SKM-1 treated with dmso at 0.1 percent for 144 hours (cell line): Measurements from ENCODE around the gene PLEKHO1.
"Not testable (repeated sequence)": the region's sequence is repeated elsewhere in the genome, so short reads cannot be mapped to it uniquely, and the experiment has no call there.

Experiments used
- DNase-seq: peaks from one replicate; lab custom pipeline; 2025; ENCODE audit not compliant: unreplicated experiment; lab: John Stamatoyannopoulos, UW

PLEKHO1 gene, protein sequence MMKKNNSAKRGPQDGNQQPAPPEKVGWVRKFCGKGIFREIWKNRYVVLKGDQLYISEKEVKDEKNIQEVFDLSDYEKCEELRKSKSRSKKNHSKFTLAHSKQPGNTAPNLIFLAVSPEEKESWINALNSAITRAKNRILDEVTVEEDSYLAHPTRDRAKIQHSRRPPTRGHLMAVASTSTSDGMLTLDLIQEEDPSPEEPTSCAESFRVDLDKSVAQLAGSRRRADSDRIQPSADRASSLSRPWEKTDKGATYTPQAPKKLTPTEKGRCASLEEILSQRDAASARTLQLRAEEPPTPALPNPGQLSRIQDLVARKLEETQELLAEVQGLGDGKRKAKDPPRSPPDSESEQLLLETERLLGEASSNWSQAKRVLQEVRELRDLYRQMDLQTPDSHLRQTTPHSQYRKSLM

DNA sequence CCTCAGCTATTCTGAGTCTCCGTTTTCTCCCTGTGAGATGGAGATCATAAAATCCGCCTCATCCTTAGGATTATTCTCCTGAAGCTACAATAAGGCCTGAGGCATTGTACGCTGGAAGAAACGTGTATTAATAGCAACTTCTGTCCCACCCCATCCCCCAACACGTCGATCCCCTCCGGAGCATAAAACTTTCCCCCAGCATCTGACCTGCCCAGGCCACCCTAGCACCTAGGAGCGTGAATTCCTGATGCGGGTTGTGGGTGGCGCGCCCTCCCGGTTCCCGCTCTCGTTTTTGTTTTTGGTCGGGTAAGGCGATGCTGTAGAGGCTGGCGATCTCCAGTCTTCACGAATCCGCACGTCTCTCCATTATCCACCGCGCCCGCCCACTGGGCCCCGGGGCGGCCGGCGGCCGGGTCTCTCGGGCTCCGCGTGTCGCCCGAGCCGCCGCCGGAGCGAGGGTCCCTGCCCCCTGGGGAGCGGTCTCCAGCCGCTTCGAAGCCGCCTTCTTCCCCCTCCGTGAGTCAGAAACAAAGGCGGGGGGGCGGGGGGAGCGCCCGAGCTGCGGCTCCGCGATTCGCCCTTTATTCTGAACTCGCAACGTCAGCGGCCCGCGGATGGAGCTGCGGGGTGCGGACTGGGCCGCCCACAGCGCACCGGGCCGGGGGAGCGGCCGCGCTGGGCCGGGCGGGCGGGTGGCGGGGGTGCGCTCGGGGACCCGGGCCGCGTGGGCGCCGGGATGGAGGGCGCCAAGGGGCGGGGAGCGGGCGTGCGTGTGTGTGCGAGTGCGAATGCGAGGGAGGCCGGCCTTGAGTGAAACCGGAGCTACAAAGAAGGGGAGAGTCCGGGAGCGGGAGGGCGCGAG, at the start of gene PLEKHO1:
Gene PLEKHO1, plus strand, starts transcription at position 646 of the 862 bp plus-strand sequence. CDS start 342 bp downstream, outside the sequence.
- DNase-seq: no peak

DNA sequence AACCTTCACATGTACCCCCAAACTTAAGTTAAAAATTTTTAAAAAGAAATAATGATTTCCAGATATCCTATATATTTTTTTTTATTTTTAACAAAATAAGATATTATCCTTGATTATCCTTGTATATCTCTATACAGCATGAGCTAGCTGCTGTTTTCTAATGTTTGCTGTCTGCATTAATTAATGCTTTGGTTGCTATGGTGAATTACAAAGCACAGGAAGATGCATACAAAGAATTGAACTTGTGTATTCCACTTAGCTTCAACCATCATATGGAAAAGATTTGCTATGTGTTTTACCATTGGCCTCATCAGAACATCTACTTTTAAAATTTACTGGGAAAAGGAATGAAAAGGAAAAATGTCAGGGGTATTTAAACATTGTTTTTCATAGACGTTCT, 46.7 kb upstream of the PLEKHO1 start:
- no peak for DNase-seq

DNA sequence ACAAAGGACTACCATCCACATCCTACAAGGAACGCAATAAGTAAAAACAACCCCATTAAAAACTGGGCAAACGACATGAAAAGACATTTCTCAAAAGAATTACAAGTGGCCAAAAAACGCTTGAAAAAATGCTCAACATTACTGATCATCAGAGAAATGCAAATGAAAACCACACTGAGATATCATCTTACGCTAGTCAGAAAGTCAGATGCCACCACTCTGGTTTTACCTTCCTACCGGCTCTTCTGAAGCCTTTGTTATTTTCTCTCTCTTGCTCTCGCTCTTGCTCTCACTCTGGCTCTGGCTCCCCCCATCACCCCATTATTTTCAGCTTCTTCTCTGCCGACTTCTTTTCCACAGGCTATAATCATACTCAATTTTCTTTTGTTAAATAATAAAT, 43.4 kb upstream of the PLEKHO1 start:
- DNase-seq: no peak

DNA sequence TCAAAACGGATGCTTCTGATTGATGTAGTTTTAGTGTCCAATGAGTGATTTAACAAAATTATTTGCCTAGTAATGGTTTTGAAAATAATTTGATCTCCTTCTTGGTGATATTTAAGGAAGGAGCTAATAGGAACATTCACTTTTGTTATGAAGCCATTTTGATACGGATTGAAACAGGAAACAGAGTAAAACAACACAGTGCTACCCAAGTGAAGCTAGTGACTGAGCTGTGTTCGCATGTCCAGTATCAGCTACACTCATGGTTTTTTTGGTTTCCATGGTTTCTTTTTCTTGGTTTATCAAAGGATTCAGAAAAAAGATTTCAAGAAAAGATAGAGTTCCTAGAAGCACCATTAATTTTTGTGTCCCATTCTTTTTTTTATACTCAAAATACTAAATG, 40.1 kb upstream of the PLEKHO1 start:
- no peak for DNase-seq

DNA sequence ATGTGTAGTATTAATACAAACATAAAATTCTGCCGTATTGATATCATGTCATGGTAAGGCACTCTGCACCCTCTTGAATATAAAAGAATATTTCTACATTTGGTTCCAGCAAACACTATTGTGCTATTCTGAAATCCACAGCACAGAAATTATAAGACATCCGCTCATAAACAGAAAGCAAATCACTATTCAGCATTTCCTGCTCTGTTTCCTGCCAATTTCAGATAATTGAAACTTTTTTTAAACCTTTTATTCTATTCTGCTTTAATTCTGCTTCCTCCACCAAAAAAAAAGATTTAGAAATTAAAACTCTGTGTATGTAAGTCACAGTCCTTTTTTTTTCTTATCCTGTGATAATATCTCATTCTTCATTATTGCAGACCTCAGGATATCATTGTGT, 39.6 kb upstream of the PLEKHO1 start:
- no peak for DNase-seq

DNA sequence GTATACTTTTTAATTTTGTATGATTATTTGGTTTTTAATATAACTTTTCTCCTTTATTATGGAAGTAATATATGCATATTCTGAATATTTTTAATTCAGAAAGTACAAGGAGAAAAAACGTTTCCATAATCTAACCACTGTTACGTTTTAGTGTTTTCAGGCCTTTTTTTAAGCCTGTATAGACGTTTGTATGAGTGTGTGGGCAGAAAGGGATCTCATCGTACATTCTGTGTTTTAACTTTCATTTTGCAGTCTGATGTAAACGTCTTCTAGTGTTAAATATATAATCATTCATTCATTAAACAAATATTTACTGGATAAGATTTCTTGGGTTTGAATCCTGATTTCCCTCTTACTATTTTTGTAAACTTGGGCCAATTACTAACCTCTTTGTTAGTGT, 38.0 kb upstream of the PLEKHO1 start:
- DNase-seq: no peak

DNA sequence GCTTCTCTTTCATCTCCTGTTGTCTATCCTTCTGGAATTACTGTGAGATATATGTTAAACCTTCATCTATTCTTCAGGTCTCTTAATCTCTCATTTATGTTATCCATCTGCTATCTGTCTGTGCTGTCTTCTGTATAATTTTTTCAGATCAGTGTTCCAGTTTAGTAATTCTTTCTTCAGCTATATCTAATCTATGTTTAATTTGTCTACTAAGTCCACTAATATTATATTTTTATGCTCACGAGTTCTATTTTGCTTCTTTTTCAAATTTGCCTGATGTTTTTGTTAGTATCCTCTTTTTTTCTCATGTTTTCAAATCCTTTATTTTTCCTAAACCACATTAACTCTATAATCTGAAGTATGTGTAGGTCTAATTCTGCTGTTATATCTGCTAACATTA, 34.6 kb upstream of the PLEKHO1 start:
- no peak for DNase-seq

DNA sequence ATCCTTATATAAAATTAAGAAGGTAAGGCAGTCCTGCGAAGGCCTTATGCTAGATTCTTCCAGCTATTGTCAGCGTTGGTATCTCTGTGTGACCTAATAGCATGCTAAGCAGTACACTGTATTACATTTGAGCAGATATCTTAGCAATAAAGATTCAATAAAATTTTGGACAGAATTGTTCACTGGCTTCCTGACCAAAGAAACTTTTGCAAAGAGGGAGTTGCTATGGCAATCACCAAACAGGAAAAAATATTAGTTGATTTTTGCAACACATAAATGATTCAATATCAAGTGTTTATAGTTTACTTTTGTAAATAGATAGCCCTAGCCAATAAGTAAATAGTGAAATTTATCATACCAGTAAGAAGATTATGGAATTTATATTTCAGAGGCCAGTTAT, 31.0 kb upstream of the PLEKHO1 start:
- no peak for DNase-seq

DNA sequence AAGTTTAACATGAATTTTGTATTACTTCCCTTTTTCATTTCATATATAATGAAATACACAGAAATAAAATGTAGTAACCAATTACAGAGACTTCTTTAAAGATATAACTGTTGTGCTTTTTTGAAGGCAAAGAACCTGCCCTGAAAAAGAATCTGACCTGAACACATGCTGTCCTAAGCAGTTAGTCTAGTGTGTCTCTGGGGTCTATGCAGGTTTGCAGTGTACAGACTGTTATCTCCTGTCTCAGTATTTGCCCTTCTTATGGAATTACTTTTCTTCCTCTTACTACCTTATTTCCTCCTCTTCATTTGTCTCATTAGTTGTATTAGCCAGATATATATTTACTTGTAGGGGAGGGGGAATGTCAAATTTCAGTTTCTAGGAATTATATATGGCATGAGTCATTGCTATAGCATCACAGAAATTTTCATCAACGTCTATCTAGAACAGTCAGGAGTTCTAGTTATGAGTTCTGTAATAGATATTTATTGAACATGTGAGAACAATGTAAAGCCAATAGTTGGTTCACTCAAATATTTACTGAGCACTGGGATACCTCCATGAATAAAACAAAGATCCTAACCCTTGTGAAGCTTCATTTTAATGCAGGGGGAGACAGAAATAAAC, 28.4 kb upstream of the PLEKHO1 start:
- no peak for DNase-seq

DNA sequence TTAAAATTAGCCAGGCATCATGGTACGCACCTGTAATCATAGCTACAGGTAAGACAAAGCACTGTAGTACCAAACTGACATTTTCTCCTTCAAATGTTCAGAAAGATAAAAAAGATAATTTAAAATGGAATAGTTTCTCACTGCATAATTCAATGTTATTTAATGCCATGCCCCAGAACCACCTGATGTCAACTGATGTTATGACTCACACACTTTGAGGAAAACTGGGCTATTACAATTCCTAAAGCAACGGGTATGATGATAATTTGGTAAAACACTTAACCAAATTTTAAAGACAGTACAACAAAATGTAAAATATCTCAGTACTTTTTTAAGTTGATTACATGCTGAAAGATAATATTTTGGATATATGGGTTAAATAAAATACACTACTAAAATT, 22.9 kb upstream of the PLEKHO1 start:
- no peak for DNase-seq

DNA sequence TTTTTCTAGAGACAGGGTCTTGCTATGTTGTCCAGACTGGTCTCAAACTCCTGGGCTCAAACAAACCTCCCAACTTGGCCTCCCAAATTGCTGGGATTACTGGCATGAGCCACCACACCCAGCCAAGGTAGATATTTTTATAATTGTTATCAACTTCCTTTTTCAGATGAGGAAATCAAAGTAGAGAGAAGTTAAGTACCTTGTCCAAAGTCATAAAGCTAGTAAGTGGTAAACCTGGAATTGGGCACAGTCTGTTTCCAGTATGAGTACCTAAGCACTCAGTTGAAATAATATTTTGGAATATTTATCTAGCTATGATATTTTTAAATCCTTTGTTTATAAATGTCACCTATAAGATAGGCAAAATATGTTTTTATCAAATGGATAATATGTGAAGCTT, 22.3 kb upstream of the PLEKHO1 start:
- DNase-seq: no peak

DNA sequence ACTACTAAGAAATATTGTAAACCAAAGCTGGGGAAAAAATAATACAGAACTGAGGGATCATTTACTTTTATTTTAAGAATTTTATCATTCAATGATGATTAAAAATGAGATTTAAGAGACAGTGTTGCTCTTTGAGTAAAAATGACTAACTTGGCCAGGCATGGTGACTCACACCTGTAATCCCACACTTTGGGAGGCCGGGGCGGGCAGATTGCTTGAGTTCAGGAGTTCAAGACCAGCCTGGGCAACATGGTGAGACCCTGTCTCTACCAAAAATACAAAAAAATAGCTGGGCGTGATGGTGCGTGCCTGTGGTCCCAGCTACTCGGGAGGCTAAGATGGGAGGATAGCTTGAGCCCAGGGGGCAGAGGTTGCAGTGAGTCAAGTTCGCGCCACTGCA, 21.8 kb upstream of the PLEKHO1 start:
- no peak for DNase-seq

DNA sequence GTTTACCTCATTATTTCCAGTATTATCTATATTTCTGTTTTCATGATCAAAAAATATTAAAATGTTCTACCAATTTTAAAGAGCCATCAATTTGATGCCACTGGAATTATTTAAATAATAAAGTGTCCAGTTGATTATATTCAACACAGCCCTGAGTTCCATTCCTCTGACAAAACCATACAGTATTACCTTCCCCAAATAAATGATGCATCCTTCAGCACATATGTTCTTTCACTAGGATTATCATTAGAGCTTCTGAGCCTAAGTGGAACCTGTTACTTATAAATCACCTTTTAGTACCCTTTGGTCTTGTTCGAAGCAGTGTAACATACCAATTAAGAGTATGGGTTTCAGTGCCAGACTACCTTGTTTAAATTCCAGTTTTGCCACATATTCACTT, 17.3 kb upstream of the PLEKHO1 start:
- no peak for DNase-seq

DNA sequence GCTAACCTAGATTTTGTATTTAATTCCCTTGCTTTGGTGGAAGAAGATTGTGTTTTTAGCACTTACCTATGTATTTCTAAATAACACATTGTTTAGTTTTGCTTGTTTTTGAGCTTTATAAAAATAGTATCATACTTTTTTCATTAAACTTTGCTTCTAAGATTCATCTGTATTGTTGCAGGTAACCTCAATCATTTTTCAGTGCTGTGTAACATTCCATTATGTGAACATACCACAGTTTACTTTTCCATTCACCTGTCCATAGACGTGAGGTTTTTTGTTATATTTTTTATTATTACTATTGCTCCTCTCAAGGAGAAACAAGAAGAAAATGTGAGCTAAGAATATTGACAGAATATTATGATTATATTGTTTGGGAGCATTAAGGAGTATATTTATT, 15.2 kb upstream of the PLEKHO1 start:
- no peak for DNase-seq

DNA sequence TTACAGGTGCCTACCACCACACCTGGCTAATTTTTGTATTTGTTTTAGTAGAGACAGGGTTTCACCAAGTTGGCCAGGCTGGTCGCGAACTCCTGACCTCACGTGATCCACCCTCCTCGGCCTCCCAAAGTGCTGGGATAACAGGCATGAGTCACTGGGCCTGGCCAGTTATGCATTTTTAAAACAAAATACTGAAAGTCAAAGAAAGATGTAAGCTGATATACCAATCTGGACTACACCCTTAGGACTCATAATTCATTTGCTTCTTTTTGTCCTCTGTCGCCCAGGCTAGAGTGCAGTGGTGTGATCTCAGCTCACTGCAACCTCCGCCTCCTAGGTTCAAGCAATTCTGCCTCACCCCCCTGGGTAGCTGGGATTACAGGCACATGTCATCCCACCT, 14.3 kb upstream of the PLEKHO1 start:
- DNase-seq: not testable (repeated sequence)

DNA sequence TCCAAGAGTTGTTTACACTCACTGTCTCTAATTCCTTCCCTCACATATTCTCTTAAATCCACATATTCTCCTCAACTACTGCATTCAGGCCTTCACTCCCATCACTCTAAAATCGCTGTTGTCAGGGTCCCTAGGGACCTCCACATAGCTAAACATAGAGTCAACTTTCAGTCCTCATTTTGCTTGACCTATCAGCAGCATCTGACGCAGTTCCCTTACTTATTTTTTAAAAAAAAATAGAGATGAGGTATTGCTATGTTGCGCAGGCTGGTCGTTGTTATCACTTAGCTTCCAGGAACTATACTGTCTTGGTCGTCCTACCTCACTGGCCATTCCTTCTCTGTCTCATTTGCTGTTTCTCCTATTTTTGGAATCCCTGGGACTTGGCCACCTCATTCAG, 11.7 kb upstream of the PLEKHO1 start:
- no peak for DNase-seq

DNA sequence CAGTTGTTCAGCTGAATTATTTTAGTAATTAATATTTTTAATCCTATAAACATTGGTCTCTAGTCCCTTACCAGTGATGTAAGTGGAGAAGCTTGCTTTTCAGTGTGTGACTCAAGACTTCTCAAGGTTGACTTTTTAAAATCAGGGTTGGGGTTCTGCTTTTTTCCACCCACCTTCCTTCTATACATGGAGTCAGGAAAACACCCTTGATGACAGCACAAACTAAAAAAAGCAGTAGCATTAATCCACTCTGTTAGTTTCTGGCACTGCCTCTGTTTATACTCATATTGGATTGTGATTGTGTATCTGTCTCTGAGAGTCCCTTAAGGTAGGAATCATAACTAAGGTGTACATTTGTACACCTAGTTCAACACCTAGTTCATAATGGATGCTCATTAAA, 8.3 kb upstream of the PLEKHO1 start:
- DNase-seq: no peak

DNA sequence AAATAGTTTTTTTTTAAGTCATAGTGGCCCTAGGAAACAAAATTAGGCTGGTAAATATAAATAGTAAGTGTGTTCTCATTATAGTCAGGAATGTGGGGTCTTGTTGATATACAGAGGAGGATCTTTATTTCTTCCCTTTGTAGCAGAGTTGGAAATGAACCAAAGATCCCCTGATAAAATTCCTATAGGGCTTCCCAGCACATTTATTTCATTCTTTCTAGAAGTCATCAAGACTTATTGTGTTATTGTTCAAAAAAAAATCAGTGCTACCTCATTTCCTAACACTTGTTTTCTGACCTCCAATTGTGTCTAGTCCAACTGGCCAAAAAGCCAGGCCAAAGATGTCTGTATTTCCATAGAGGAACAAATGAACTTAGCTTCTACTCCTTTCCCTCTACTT, 7.6 kb upstream of the PLEKHO1 start:
- DNase-seq: no peak

DNA sequence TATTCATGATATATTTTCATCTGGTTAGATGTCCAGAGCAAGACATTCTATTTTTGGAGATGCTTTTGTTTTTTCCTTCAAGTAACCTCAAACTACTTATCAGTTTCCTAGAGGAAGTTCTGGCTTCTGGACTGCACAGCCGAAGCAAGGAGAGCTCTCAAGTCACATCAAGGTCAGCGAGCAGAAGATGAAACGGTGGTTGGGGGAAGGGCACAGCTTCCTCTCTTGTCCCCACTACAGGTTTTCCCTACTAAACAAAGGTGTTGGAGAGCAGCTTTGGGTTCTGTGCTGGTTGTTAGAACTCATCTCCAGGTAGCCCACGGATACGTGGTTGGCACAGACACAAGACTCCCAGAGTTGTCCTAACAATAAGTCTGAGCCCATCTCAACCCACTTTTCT, 5.1 kb upstream of the PLEKHO1 start:
- DNase-seq: peak; percentile 70

DNA sequence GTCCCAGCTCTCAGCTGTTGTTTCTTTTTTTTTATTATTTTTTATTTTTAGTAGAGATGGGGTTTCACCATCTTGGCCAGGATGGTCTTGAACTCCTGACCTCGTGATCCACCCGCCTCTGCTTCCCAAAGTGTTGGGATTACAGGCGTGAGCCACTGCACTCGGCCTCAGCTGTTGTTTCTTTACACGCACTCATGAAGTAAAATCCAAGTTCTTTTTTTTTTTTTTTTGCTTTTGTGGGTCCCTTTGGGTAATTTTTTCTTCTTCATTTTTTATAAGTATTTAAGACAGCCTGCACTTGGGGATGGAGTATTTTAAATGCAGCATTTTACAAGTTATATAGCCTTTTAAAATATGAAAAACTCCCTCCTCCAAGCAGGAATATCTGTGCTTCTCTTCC, 3.7 kb upstream of the PLEKHO1 start:
- not testable (repeated sequence) for DNase-seq

DNA sequence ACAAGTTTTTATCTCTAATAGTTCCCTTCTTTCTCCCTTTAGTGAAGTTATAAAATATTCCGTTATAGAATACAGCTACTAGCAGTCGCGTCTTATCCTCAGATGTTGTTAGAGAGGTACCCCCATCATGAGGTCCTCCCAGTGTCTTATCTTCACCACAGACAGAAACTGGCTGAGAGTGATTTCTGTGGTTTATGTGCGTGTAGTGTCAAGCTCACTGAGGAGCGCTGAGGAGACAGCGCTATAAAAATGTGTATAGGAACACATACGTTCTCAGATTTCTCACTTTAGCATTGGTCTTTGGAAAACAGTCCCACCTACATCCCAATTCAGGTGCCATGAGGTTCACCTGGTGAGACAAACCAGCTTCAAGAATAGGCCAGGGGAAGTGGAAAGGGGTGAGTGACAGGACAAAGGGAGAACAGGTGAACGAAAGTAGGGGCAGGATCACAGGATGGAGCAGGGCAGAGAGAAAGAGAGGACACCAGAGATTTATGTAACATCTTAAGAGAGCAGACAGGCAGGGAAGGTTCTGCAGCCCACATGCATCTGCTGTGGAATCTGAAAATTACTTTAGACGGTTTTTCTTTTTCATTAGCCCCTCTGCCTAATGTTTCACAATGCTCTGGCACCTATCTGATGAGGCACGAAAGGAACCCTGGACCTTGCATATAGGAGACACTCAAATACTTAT, 2.7 kb upstream of the PLEKHO1 start:
- no peak for DNase-seq
